ENCODE results near the gene SCAF4.

DNA sequence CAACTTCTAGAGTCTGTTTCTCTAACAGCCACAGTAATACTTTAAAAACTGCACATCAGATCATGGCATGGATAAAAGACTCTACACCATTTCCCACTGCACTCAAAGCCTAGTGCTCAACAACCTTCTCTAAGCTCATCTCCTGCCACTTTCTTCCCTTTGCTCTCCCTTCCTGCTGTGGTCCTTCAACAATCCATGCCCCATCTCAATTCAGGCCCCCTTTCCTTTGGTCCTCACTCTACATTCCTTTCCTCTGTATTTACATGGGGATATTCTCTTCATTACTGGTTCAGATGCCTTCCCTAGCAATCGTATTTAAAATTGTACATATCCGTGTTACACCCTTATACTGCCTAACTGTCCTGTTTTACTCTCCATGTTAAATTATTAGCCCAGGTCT, 53.4 kb downstream of the SCAF4 start:
- no peak for TF ChIP-seq ZNF274 (IDR thresholded peaks at IDR 0.05; ENCODE audit: insufficient read depth, insufficient read length)
- TF ChIP-seq, protein P1, sequence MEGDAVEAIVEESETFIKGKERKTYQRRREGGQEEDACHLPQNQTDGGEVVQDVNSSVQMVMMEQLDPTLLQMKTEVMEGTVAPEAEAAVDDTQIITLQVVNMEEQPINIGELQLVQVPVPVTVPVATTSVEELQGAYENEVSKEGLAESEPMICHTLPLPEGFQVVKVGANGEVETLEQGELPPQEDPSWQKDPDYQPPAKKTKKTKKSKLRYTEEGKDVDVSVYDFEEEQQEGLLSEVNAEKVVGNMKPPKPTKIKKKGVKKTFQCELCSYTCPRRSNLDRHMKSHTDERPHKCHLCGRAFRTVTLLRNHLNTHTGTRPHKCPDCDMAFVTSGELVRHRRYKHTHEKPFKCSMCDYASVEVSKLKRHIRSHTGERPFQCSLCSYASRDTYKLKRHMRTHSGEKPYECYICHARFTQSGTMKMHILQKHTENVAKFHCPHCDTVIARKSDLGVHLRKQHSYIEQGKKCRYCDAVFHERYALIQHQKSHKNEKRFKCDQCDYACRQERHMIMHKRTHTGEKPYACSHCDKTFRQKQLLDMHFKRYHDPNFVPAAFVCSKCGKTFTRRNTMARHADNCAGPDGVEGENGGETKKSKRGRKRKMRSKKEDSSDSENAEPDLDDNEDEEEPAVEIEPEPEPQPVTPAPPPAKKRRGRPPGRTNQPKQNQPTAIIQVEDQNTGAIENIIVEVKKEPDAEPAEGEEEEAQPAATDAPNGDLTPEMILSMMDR (IDR thresholded peaks at IDR 0.05 in 2 of 3, conservative IDR thresholded peaks at IDR 0.05 in 1 of 3; ENCODE audit: control insufficient read depth in 2 of 3, extremely low read depth in 1 of 3, insufficient read depth in 1 of 3, low read depth in 3 of 3, low read length in 3 of 3): no peak
- TF ChIP-seq ZBED1 (IDR thresholded peaks at IDR 0.05; ENCODE audit: borderline replicate concordance): no peak
- TF ChIP-seq HDAC2 (IDR thresholded peaks at IDR 0.05): no peak
- TF ChIP-seq MEF2A (IDR thresholded peaks at IDR 0.05; ENCODE audit: insufficient read depth, low read depth, low read length): no peak
- no peak for TF ChIP-seq CEBPB (IDR thresholded peaks at IDR 0.05; ENCODE audit: borderline replicate concordance in 1 of 2, low read depth in 2 of 2, low read length in 2 of 2)
- TF ChIP-seq NFIC (IDR thresholded peaks at IDR 0.05; ENCODE audit: low read depth, low read length): no peak
- TF ChIP-seq YY1 (IDR thresholded peaks at IDR 0.05; ENCODE audit: low read depth, low read length): no peak
- no peak for TF ChIP-seq TAF1 (IDR thresholded peaks at IDR 0.05; ENCODE audit: borderline replicate concordance, low read depth, low read length)
